HG03039 (cell line): ENCODE results near the gene IFNL2.
"Not testable (repeated sequence)": the region's sequence is repeated elsewhere in the genome, so short reads cannot be mapped to it uniquely, and the experiment has no call there.

ENCODE experiments used
- ATAC-seq: cut with Tn5 transposase; IDR thresholded peaks from one replicate; pipeline ENCODE4 v1.9.1; 2021; ENCODE audit warnings: mild to moderate bottlenecking, moderate library complexity; ENCODE audit not compliant: unreplicated experiment

The IFNL2 gene

GRCh38 chr19:39252458-39252857, 15.7 kb upstream of the IFNL2 start:
- no peak for ATAC-seq

DNA sequence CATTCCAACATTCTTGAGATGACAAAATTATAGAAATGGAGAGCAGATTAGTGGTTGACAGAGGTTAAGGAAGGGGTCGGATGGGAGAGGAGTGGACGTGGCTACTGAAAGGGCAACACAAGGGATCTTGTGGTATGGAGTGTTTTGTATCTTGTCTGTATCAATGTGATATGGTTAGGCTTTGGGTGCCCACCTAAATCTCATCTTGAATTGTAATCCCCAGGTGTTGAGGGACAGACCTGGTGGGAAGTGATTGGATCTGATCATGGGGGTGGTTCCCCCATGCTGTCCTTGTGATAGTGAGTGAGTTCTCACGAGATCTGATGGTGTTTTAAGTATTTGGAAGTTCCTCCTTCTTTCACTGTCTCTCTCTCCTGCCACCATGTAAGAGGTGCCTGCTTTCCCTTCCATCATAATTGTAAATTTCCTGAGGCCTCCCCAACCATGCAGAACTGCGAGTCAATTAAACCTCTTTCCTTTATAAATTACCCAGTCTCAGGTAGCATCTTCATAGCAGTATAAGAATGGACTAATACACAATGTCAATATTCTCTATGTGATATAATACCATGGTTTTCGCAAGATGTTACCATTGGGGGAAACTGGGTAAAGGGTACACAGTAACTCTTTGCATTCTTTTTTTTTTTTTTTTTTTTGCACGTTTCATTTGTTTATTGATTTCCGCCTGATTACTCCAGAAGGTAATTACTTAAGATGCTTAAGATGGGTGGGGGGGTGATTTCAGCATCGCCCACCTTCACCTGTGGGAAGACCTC, 14.6 kb upstream of the IFNL2 start:
- ATAC-seq, result no peak

DNA sequence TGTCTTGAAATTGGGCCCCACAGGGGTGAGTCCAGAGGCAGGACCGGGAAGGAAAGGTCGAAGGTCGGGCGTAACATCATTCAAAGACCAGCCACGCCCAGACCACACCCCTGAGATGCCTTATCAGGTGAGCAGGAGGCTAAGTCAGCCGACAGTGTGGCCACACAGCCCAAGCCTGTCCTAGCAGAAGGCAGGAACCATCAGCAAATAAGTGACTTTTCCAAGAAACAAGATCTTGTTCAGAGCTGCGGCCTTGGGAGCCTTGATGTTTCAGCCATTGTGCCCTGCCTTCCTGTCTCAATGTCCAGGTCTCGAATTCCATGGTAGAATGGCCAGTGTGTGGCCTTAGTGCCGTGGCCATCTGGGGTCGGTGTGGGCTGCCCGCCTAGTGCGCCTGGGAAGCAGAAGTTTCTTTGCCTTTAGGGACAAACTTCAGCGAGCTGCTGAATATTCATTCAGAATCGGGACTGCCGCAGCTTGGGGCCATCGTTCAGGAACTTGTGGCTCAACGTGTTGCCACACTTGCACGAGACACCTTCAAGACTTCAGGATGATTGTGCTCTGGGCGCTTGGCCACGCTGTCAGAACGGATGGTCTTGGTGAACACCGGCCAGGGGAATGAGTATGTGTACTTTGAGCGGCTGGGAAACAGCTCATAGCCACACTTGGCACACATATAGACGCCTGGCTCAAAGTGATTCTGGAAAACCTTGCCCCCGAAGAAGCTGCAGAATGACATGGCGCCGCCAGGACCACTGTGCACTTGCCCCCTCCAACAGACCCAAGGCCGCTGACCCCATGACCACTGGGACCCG, 13.5 kb upstream of the IFNL2 start:
- no peak for ATAC-seq

DNA sequence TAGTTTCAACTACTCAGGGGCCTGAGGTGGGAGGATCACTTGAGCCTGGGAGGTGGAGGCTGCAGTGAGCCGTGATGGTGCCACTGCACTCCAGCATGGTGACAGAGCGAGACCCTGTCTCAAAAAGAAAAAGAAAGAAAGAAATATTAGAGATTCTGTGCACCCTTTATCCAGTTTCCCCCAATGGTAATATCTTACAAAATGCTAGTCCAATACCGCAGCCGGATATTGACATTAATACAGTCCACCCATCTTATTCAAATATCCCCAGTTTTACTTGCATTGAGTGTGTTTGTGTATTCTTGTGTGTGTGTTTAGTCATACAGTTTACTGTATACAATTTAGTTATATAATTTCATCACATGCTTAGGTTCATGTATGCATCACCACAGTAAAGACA, 11.0 kb upstream of the IFNL2 start:
- ATAC-seq, result no peak

- ATAC-seq, result no peak
These were observed 6.5 kb upstream of the IFNL2 start for GRCh38 chr19:39261704-39262103.

- ATAC-seq, result no peak
These were observed 5.7 kb upstream of the IFNL2 start for GRCh38 chr19:39262496-39262895.

- no peak for ATAC-seq
These were observed 4.3 kb upstream of the IFNL2 start for GRCh38 chr19:39263912-39264305.

DNA sequence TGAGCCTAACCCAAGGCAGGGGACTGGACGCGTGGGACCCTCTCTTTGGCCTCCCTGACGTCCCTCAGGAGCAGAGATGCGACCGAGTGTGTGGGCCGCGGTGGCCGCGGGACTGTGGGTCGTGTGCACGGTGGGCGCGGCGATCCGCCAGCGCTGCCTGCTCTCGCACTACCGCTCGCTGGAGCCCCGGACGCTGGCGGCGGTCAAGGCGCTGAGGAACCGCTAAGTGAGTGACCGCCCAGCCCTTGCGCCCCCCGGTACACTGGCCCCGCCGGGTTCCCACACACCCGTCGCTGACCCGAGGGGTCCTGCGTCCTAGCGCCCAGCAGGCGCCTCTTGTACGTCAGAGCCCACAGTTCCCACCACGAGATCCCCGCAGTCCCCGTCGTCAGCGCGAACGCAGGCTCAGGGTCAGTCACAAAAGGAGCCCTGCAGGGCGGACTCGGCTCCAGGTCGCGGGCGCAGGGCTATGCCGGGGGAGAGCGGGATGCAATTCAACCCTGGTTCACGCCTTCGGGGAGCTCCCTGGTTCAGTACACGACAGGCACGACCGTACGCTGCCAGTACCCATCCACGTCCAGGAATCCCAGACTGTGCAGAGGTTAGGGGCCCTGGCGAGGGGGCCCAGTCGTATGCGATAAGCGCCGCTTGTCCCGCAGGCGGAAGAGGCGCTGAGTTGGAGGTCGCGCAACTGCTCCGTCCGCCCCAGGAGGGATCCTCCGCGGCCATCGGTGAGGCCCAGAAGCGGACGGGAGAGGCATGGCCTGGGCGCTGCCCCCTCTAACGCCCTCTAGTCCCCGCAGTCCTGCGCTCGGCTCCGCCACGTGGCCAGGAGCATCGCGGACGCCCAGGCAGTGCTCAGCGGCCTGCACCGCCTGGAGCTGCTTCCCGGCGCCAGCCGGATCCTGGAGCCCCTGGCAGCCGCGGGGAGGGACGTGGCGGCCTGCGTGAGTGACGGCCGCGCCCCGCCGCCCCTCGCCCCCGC, 3.6 kb upstream of the IFNL2 start:
- ATAC-seq, result no peak

- no peak for ATAC-seq
These were observed 2.8 kb upstream of the IFNL2 start for GRCh38 chr19:39265321-39265916.

- not testable (repeated sequence) for ATAC-seq
These were observed 481 bp downstream of the IFNL2 start for GRCh38 chr19:39268531-39269223.

DNA sequence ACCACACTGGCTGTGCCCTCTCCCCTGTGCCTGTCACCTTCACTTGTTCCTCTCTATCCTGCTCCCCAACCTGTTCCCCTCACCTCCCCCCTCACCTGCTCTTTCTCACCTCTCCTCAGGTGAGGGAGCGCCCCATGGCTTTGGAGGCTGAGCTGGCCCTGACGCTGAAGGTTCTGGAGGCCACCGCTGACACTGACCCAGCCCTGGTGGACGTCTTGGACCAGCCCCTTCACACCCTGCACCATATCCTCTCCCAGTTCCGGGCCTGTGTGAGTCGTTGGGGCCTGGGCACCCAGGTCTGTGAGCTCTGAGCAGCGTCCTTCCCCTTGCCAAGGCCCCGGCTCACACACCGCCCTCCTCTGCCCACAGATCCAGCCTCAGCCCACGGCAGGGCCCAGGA, 1.2 kb downstream of the IFNL2 start:
- not testable (repeated sequence) for ATAC-seq

- ATAC-seq, result no peak
These were observed 2.1 kb downstream of the IFNL2 start for GRCh38 chr19:39270036-39270871.

- ATAC-seq, result not testable (repeated sequence)
These were observed 5.7 kb downstream of the IFNL2 start for GRCh38 chr19:39273859-39274258.

GRCh38 chr19:39275578-39275977, 7.4 kb downstream of the IFNL2 start:
- ATAC-seq, result no peak

- ATAC-seq, result no peak
These were observed 8.5 kb downstream of the IFNL2 start for GRCh38 chr19:39276740-39277139.

- ATAC-seq, result no peak
These were observed 9.4 kb downstream of the IFNL2 start for GRCh38 chr19:39277598-39277997.

- ATAC-seq, result no peak
These were observed 13.8 kb downstream of the IFNL2 start for GRCh38 chr19:39282021-39282420.

DNA sequence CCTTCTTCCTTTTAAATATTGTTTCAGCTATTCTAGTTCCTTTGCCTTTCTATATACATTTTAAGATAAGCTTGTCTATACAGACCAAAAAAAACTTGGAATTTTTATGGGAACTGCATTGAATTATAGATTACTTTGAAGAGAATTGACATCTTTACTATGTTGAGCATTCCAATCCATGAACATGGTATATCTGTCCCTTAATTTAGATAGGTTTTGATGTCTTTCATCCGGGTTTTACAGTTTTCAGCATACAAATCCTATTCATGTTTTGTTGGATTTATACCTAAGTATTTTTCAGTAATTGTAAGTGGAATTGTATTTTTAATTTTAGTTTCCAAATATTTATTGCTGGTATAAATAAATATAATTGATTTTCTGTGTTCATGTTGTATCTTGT, 15.8 kb downstream of the IFNL2 start:
- no peak for ATAC-seq

DNA sequence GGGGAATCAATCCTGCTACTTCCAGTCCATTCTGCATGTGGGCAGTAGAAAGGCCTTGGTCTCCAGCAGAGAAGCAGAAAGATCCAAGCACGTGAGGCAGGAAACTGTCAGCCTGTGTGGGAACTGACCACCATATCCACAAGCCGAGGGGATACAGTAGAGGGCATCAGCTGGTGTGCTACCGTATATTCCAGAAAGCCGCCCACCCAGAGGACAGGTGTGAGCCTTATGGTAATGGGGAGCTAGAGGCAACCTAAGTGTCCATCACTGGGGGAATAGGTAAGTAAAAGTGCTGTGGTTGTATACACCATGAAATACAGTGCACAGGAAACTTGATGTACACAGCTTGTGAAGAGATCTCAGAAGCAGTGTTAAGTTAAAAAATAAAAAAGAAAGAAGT, 25.2 kb downstream of the IFNL2 start:
- ATAC-seq, result no peak
